ENCODE results near the gene EIF5B.

Gene EIF5B

GRCh38 chr2:99414566-99414965 lies 77.4 kb downstream of the EIF5B start:
- no peak for FAIRE-seq

- FAIRE-seq = no peak
Measured at GRCh38 chr2:99417396-99417795, 80.2 kb downstream of the EIF5B start.

- FAIRE-seq = no peak
Measured at GRCh38 chr2:99420031-99420430, 82.8 kb downstream of the EIF5B start.

- no peak for FAIRE-seq
Measured at GRCh38 chr2:99420751-99421299, 83.6 kb downstream of the EIF5B start.

DNA sequence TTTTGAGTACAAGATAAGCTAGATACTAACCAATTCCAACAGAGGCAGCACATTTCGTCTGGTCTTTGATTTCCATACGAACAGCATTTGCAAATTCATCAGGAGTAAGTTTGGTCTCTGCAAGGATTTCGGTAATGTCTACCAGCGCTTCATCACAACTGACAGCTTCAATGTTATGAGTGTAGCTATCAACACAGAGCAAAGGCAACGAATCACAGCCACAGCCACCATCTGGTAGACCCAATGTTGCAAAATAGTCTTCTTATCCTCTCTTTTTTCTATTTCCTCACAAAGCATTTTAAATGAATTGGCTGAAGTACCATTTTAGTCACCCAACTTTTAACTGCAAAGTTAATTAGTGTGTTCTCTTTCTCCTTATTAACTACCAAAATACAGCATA lies 84.3 kb downstream of the EIF5B start:
- FAIRE-seq = no peak

- FAIRE-seq = no peak
Measured at GRCh38 chr2:99422599-99422998, 85.4 kb downstream of the EIF5B start.

- no peak for FAIRE-seq
Measured at GRCh38 chr2:99424371-99424770, 87.2 kb downstream of the EIF5B start.

DNA sequence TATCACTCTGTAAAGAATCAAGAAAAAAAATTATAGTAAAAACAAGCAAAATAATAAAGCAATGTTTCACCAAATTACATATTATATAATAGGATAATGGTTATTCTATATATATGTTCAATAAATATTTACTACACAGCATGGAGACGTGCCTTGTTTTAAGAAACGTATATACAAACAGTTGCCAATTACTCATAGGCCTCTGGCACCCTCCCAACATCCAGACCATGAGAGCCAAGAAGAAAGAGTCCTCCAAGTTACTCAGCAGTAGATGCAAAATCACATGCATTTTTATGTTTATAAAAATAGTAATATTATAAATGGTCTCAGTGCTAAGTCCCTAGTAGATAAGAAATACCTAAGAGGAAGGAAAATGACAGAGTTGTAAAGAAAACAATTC lies 87.8 kb downstream of the EIF5B start:
- FAIRE-seq = peak; percentile 23

DNA sequence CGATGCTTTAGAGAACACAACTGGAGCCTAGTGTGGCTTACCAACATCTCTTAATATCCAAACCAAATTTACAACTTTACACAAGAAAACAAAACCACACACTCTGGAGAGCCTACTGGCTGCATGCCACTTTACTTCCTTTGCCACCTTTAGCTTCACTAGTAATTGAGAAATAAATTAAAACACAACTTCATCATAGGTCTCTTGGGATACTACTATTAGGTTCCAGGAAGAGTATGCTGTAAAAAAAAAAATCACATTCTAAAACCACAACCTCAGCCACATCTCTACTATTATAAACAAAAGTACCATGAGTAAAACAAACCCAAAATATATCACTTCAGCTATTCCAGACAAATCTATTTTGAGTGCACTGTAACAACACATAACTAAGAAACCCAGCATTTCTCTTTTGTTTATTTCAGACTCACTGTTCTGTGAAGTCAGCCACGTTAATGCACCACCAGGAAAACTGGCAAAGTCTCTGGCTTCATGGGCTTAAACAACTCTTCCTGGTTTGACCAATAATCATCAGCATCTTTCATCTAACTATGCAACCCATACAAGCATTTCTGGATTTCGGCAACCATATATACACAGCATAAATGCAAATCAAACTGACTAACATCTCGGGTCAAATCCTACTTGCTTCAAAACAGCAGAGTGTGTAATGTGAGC lies 93.6 kb downstream of the EIF5B start:
- FAIRE-seq = no peak

- no peak for FAIRE-seq
Measured at GRCh38 chr2:99431587-99432275, 94.5 kb downstream of the EIF5B start.

DNA sequence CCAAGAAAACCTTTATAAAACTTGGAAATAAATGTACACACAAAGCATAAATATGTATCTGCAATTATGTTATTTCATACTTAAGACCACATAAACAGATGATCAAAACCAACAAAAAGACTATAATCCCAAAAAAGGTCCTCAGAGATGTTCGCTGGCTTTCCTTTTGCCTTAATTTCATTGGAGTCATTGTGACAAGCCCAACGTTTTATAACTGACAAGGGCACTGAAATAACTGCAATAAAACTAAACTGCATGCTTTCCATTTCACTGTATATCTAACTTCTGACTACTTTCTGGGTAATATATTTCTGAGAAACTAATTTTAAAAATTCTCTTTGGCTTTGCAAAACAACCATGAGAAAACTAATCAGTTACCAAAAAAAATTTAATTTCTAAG lies 96.2 kb downstream of the EIF5B start:
- no peak for FAIRE-seq

DNA sequence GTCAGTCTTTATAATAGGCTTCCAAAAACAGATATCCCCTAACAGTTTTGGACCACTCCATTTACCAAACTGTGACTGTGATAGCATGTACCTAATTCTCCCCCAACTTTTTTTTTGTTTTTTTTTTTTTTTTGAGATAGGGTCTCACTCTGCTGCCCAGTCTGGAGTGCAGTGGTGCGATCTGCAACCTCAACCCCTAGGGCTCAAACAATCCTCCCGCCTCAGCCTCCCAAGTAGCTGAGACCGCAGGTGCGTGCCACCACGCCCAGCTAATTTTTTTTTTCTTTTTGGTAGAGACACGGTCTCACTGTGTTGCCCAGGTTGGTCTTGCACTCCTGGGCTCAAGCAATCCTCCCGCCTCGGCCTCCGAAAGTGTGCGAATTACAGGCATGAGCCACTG lies 99.7 kb downstream of the EIF5B start:
- no peak for FAIRE-seq

DNA sequence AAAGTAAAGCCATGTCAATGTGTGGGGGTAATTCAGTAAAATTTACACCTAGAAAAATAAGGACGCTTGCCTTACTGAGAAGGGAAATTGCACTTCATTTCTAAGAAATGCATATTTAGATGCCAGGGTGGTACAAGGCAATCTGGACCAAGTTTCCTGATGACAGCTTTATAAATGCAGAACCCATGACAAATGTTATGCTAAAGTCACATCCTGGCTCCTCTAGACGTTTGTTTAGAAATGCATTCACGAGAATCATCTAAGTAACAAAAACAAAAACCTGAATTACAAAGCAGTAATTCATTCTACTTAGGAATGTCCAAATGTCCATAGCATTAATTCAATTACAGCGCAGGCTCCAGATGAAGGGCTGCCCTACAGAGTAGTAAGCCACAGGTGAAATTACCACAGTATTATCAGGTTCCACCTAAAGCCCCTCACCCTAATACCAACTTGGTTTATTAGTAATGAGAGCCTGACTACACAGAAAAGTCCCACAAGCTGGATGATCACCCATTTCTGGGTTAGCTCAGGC lies 102.8 kb downstream of the EIF5B start:
- no peak for FAIRE-seq

DNA sequence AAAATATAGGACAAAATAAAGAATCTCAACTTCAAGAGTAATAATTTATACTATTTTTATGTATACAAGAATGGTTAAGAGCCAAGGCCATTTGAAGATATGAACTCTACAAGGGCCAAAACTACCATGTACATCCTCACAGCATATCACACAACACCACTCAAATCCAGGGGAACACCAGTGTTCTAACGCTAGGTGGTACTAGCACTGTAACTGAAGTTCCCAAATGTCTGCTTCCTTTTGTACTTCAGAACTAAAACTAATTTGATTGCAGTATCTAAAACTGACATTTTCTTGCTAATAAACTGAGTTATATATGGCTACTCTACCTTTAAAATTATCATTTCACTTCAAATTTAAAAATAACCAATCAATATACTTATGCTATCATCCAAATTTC lies 105.6 kb downstream of the EIF5B start:
- peak; percentile 32 for FAIRE-seq

DNA sequence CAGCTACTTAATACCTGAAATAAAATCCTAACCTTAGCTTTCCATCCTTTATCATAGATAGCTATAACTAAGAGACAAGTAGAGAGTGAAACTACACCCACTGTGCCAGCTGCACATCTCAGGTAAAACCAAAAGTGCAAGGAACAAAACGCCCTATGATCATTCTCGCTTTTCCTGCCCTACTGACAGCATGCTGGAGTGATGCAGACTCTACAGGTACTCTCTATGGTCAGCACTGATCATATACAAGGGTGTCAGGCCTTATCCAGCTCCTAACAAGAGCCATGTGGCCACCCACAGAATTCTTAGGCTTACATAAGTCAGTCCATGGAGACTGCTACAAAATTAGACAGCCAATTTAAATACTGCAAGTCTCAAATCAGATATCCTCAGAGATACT lies 107.0 kb downstream of the EIF5B start:
- no peak for FAIRE-seq

DNA sequence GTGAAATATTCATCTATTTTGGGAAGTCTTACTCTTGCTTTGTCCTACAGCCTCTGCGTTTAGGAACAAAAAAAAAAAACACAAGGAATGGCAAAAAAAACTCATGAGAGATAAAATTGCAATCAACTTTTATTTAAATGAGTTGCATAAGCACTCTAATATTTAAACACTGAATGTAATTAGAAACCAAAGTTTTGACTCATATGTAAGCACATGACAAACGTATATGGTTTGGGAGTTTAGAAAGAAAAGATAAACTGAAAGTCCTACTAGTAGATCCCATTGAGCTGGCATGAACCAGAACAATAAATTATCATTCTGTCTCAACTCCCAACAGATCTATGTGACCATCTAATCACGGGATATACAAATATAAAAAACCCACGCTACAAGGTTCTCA lies 107.9 kb downstream of the EIF5B start:
- FAIRE-seq = no peak

- no peak for FAIRE-seq
Measured at GRCh38 chr2:99448556-99448955, 111.4 kb downstream of the EIF5B start.

GRCh38 chr2:99450199-99450598 lies 113.0 kb downstream of the EIF5B start:
- no peak for FAIRE-seq

Measured in A204.1 (cell line).